Testis (tissue), 2 donors: ENCODE data around the gene BCR.

Experiments
- CTCF ChIP-seq, 3 experiments: fragments of 450-650 bp in 2 of 3; fragments of 200-600 bp in 1 of 3; sonication (generic) in 1 of 3; IDR thresholded peaks; one replicate each; pipeline ENCODE4 v1.5.1; 2016 to 2019; ENCODE audit warnings: antibody characterized with exemption in 3 of 3, mild to moderate bottlenecking in 2 of 3, moderate library complexity in 1 of 3
- POLR2A ChIP-seq: fragments of 450-650 bp; IDR thresholded peaks from one replicate; pipeline ENCODE4 v1.6.1; 2017; ENCODE audit warnings: antibody characterized with exemption, mild to moderate bottlenecking, moderate library complexity

GRCh38 chr22:23142546-23143105, 37.7 kb upstream of the BCR start:
- TF ChIP-seq CTCF (IDR thresholded peaks at IDR 0.05), result no peak
- no peak for TF ChIP-seq POLR2A
